WTC11 (cell line): ENCODE measurements around the gene TCP1. TPM values are rescaled to one million over a fixed set of nuclear protein-coding genes. Genes with fewer than 3 reads are reported as not detected.
"Not testable (repeated sequence)": the region's sequence is repeated elsewhere in the genome, so short reads cannot be mapped to it uniquely, and the experiment has no call there.

Experiments used
- ATAC-seq: fragments of 200-7000 bp; cut with Tn5 transposase; 2 replicates; pipeline ENCODE4 v1.10.0; 2021; ENCODE audit warnings: mild to moderate bottlenecking, moderate library complexity
- CTCF ChIA-PET: fragments of 300-600 bp; sonication (Branson Sonifier 250); formaldehyde crosslinking; loops from one replicate; lab custom pipeline; 2021; ENCODE audit warnings: antibody characterized with exemption; lab: Charles Lee
- POLR2A ChIA-PET: fragments of 350-600 bp; sonication (Branson Sonifier 250); formaldehyde crosslinking; loops from one replicate; lab custom pipeline; 2021; ENCODE audit warnings: antibody characterized with exemption; lab: Charles Lee
- DNase-seq: peaks from one replicate; pipeline ENCODE4 v3.0.0; 2021; ENCODE audit warnings: low spot score
- H3K27ac Mint-ChIP-seq: 2 replicates; pipeline ENCODE4 v1.8.0; 2021; ENCODE audit warnings: mixed read lengths
- H3K27me3 Mint-ChIP-seq: 2 replicates; pipeline ENCODE4 v1.8.0; 2021; ENCODE audit warnings: low read depth, mild to moderate bottlenecking, moderate library complexity, mixed read lengths
- H3K36me3 Mint-ChIP-seq: 2 replicates; pipeline ENCODE4 v1.8.0; 2021; ENCODE audit warnings: mixed read lengths
- H3K4me1 Mint-ChIP-seq: 2 replicates; pipeline ENCODE4 v1.8.0; 2022; ENCODE audit warnings: mixed read lengths
- H3K4me3 Mint-ChIP-seq: 2 replicates; pipeline ENCODE4 v1.8.0; 2021; ENCODE audit warnings: mild to moderate bottlenecking, moderate library complexity, mixed read lengths
- H3K9me3 Mint-ChIP-seq: 2 replicates; pipeline ENCODE4 v1.8.0; 2021; ENCODE audit warnings: mixed read lengths
- ATF1 ChIP-seq: sonication (generic); formaldehyde crosslinking; IDR thresholded peaks from 2 replicates; pipeline ENCODE4 v1.8.1; 2023; ENCODE audit warnings: mild to moderate bottlenecking, moderate library complexity, missing genetic modification reagents
- CBFB ChIP-seq: sonication (generic); formaldehyde crosslinking; IDR thresholded peaks from 2 replicates; pipeline ENCODE4 v1.8.1; 2022; ENCODE audit warnings: mild to moderate bottlenecking, low read depth, missing genetic modification reagents
- CDX4 ChIP-seq: fragments of 250-450 bp; sonication (Bioruptor Pico); IDR thresholded peaks from 2 replicates; pipeline ENCODE4 v1.9.0; 2021; ENCODE audit warnings: moderate library complexity, mild to moderate bottlenecking, inconsistent platforms, borderline replicate concordance
- E2F4 ChIP-seq: sonication (generic); formaldehyde crosslinking; IDR thresholded peaks from 2 replicates; pipeline ENCODE4 v1.8.1; 2022; ENCODE audit warnings: low read depth, mild to moderate bottlenecking, moderate library complexity, missing genetic modification reagents, borderline replicate concordance
- ELF4 ChIP-seq: sonication (generic); formaldehyde crosslinking; IDR thresholded peaks from 2 replicates; pipeline ENCODE4 v1.8.1; 2022; ENCODE audit warnings: low read depth, mild to moderate bottlenecking, moderate library complexity, missing genetic modification reagents
- ERG ChIP-seq: fragments of 250-450 bp; sonication (Bioruptor Pico); IDR thresholded peaks from 2 replicates; pipeline ENCODE4 v1.8.0; 2021; ENCODE audit warnings: mild to moderate bottlenecking
- GTF2I ChIP-seq: fragments of 250-450 bp; sonication (Bioruptor Pico); conservative IDR thresholded peaks from 2 replicates; pipeline ENCODE4 v1.4.0; 2021; ENCODE audit warnings: mild to moderate bottlenecking
- IRF1 ChIP-seq: sonication (generic); formaldehyde crosslinking; IDR thresholded peaks from 2 replicates; pipeline ENCODE4 v1.8.0; 2023; ENCODE audit warnings: missing genetic modification reagents
- JUN ChIP-seq: sonication (generic); formaldehyde crosslinking; IDR thresholded peaks from 2 replicates; pipeline ENCODE4 v1.8.0; 2023; ENCODE audit warnings: mild to moderate bottlenecking, missing genetic modification reagents
- KAT7 ChIP-seq: sonication (generic); formaldehyde crosslinking; IDR thresholded peaks from 2 replicates; pipeline ENCODE4 v1.8.1; 2023; ENCODE audit warnings: missing genetic modification reagents, mild to moderate bottlenecking, borderline replicate concordance
- MAX ChIP-seq: sonication (generic); formaldehyde crosslinking; IDR thresholded peaks from 2 replicates; pipeline ENCODE4 v1.8.0; 2022; ENCODE audit warnings: mild to moderate bottlenecking, missing genetic modification reagents
- MLX ChIP-seq: sonication (generic); formaldehyde crosslinking; IDR thresholded peaks from 2 replicates; pipeline ENCODE4 v1.8.1; 2023; ENCODE audit warnings: mild to moderate bottlenecking, missing genetic modification reagents, moderate library complexity
- NFYB ChIP-seq: sonication (generic); formaldehyde crosslinking; conservative IDR thresholded peaks from 2 replicates; pipeline ENCODE4 v1.8.0; 2022; ENCODE audit warnings: low read depth, missing genetic modification reagents
- NR1H2 ChIP-seq: sonication (generic); formaldehyde crosslinking; IDR thresholded peaks from 2 replicates; pipeline ENCODE4 v1.9.0; 2021; ENCODE audit warnings: mild to moderate bottlenecking, moderate library complexity, missing genetic modification reagents
- RELA ChIP-seq: sonication (generic); formaldehyde crosslinking; IDR thresholded peaks from 2 replicates; pipeline ENCODE4 v1.8.1; 2022; ENCODE audit warnings: missing genetic modification reagents, mild to moderate bottlenecking, borderline replicate concordance
- TCF7 ChIP-seq: sonication (generic); formaldehyde crosslinking; IDR thresholded peaks from 2 replicates; pipeline ENCODE4 v1.8.0; 2022; ENCODE audit warnings: mild to moderate bottlenecking, low read depth, missing genetic modification reagents, moderate library complexity
- TP53 ChIP-seq: sonication (generic); formaldehyde crosslinking; IDR thresholded peaks from 2 replicates; pipeline ENCODE4 v1.8.1; 2023; ENCODE audit warnings: mild to moderate bottlenecking, missing genetic modification reagents
- ZNF138 ChIP-seq: sonication (generic); formaldehyde crosslinking; conservative IDR thresholded peaks from 2 replicates; pipeline ENCODE4 v1.8.1; 2022; ENCODE audit warnings: mild to moderate bottlenecking, moderate library complexity, missing genetic modification reagents
- ZNF317 ChIP-seq: sonication (generic); formaldehyde crosslinking; IDR thresholded peaks from 2 replicates; pipeline ENCODE4 v1.8.1; 2023; ENCODE audit warnings: low read depth, mild to moderate bottlenecking, moderate library complexity, missing genetic modification reagents, borderline replicate concordance
- total RNA-seq: library from RNA; stranded (reverse); gene quantifications from 3 replicates; pipeline ENCODE4 v1.2.3, GENCODE V29; 2021
- TF ChIP-seq, protein P1 (sequence below): fragments of 250-450 bp; sonication (Bioruptor Pico); IDR thresholded peaks from 2 replicates; pipeline ENCODE4 v2.1.2; 2022; ENCODE audit warnings: mild to moderate bottlenecking, moderate library complexity

Gene TCP1
- total RNA-seq, 1 experiment from 2014 or later = 388 TPM

DNA sequence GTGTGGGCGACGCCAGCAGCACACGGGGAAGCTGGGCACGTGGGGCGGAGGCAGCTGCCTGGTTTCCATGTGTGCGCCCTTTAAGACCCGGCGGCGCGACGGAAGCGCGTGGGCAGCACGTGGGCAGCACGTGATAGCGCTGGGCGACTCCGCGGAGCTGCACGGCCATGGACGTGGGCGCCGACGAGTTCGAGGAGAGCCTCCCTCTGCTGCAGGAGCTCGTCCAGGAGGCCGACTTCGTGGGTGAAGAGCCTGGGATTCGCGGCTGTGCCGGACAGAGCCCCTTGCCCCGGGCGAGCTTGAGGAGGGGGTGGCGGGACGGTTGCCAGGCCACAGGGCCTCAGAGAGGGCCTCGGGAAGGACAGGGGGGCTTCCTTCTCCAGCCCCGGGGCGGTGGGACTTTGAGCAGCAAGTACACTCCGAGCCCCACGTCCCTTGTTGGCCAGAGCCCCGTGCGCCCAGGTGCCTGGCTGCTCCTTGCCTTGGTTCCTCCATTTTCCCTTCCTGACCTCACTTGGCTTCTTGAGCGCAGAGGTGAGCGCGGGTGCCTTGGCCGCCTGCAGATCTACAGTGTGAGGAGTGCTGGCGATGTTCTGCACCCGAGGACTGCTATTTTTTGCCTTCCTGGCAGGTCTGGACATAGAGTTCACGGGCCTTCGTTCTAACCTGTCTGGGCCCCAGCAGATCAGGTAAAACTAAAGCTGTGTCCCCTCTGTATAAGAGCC is 10.9 kb upstream of the TCP1 start, which contains the start of gene PNLDC1:
TSS of gene PNLDC1 (plus strand) at position 136 of the 725 bp plus-strand sequence. CDS start at position 168, 32 bp downstream.
- ChIA-PET POLR2A (interaction anchor here (0.9 to 1.1 kb wide), 2 partner anchors 9 to 10 kb away, joined by 3 read pairs; partner anchors contain the start of gene MRPL18), CTCF (interaction anchor here (1.5 kb wide), 1 partner anchor 53 kb away, joined by 7 read pairs; no protein-coding TSS in a partner anchor)
- 0 out of 2 replicates have a peak, but pooled peaks cover 5% of the 10 kb centered on the region for H3K4me1 Mint-ChIP-seq
- no peaks in the 10 kb centered on the region for H3K9me3 Mint-ChIP-seq
- H3K4me3 Mint-ChIP-seq = no peak within 1 kb of the TSS
- peak; percentile 56 for ATAC-seq
- H3K27ac Mint-ChIP-seq = peak within 1 kb of the TSS; percentile 86
- H3K36me3 Mint-ChIP-seq = peaks cover 23% of the 10 kb centered on the region
- TF ChIP-seq KAT7 (CRISPR knock-in tag) = no peak
- TF ChIP-seq NFYB (CRISPR knock-in tag) = no peak
- TF ChIP-seq MAX = 0 out of 2 replicates have a peak, but pooled peaks have one; percentile 23
- TF ChIP-seq, all 79 proteins: peak for 1
- DNase-seq = no peak
- no peaks in the 10 kb centered on the region for H3K27me3 Mint-ChIP-seq

- TF ChIP-seq JUN (CRISPR knock-in tag) = no peak
- TF ChIP-seq NR1H2 = no peak
- TF ChIP-seq ZNF138 (CRISPR knock-in tag) = no peak
- no peak for ATAC-seq
- Mint-ChIP-seq H3K27me3 (no peaks in the 10 kb centered on the region), H3K4me3 (no peak overlapping the region), H3K4me1 (peaks cover 16% of the 10 kb centered on the region), H3K36me3 (peaks cover 44% of the 10 kb centered on the region), H3K27ac (no peak overlapping the region), H3K9me3 (no peaks in the 10 kb centered on the region)
- CTCF ChIA-PET = no interaction called here
- POLR2A ChIA-PET = interaction anchor here (0.8 kb wide), 1 partner anchor 12 kb away, joined by 4 read pairs; no protein-coding TSS in a partner anchor
- DNase-seq = no peak
Measured at GRCh38 chr6:159797554-159797953, 8.2 kb upstream of the TCP1 start.

DNA sequence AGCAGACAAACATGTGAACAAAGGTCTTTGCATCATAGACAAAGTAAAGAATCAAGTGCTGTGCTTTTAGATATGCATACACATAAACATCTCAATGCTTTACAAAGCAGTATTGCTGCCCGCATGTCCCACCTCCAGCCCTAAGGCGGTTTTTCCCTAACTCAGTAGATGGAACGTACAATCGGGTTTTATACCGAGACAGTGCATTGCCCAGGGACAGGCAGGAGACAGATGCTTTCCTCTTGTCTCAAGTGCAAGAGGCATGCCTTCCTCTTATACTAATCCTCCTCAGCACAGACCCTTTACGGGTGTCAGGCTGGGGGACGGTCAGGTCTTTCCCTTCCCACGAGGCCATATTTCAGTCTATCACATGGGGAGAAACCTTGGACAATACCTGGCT is 5.6 kb upstream of the TCP1 start:
- H3K4me3 Mint-ChIP-seq, H3K27me3 Mint-ChIP-seq, H3K27ac Mint-ChIP-seq, DNase-seq, POLR2A ChIA-PET, H3K9me3 Mint-ChIP-seq, ATAC-seq, CTCF ChIA-PET: not testable (repeated sequence)
- H3K36me3 Mint-ChIP-seq = peaks cover 62% of the 10 kb centered on the region
- peaks cover 27% of the 10 kb centered on the region for H3K4me1 Mint-ChIP-seq

- H3K36me3 Mint-ChIP-seq = peaks cover 62% of the 10 kb centered on the region
- CTCF ChIA-PET = interaction anchor here (0.9 to 2.6 kb wide), 7 partner anchors 29 to 297 kb away, joined by 3 to 11 read pairs (median 4); partner anchors contain the start of genes ACAT2 and SOD2
- H3K9me3 Mint-ChIP-seq = no peaks in the 10 kb centered on the region
- ATAC-seq = no peak
- peak overlapping the region; percentile 99 for H3K27ac Mint-ChIP-seq
- H3K27me3 Mint-ChIP-seq = no peaks in the 10 kb centered on the region
- DNase-seq = no peak
- peaks cover 45% of the 10 kb centered on the region for H3K4me1 Mint-ChIP-seq
- POLR2A ChIA-PET = interaction anchor here (1.0 to 3.5 kb wide), 8 partner anchors 9 to 64 kb away, joined by 3 to 32 read pairs (median 4); partner anchors contain the start of genes ACAT2, PNLDC1 and WTAP
- H3K4me3 Mint-ChIP-seq = peak overlapping the region; percentile 99
- no peak for TF ChIP-seq TCF7
- TF ChIP-seq ZNF317 = no peak
- TF ChIP-seq CBFB (CRISPR knock-in tag) = no peak
- TF ChIP-seq TP53 (CRISPR knock-in tag) = no peak
- TF ChIP-seq RELA (CRISPR knock-in tag) = no peak
- no peak for TF ChIP-seq ATF1 (CRISPR knock-in tag)
- TF ChIP-seq ELF4 (CRISPR knock-in tag) = no peak
- TF ChIP-seq CDX4 (CRISPR knock-in tag) = no peak
- TF ChIP-seq IRF1 (CRISPR knock-in tag) = no peak
- no peak for TF ChIP-seq E2F4 (CRISPR knock-in tag)
- TF ChIP-seq, protein P1, sequence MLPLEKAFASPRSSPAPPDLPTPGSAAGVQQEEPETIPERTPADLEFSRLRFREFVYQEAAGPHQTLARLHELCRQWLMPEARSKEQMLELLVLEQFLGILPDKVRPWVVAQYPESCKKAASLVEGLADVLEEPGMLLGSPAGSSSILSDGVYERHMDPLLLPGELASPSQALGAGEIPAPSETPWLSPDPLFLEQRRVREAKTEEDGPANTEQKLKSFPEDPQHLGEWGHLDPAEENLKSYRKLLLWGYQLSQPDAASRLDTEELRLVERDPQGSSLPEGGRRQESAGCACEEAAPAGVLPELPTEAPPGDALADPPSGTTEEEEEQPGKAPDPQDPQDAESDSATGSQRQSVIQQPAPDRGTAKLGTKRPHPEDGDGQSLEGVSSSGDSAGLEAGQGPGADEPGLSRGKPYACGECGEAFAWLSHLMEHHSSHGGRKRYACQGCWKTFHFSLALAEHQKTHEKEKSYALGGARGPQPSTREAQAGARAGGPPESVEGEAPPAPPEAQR = no peak
- no peak for TF ChIP-seq ERG (CRISPR knock-in tag)
- TF ChIP-seq GTF2I (CRISPR knock-in tag) = no peak
- no peak for TF ChIP-seq MLX (CRISPR knock-in tag)
Measured at GRCh38 chr6:159790956-159791598, 1.7 kb upstream of the TCP1 start.
